HG02571 (cell line): ENCODE measurements around the gene CLMN.

Source experiments
- ATAC-seq: cut with Tn5 transposase; IDR thresholded peaks from one replicate; pipeline ENCODE4 v1.9.1; 2021; ENCODE audit warnings: mild to moderate bottlenecking, moderate library complexity; ENCODE audit not compliant: unreplicated experiment

Gene CLMN

GRCh38 chr14:95345032-95345431 is 25.3 kb upstream of the CLMN start:
- no peak for ATAC-seq

GRCh38 chr14:95344536-95344935 is 24.8 kb upstream of the CLMN start:
- no peak for ATAC-seq

DNA sequence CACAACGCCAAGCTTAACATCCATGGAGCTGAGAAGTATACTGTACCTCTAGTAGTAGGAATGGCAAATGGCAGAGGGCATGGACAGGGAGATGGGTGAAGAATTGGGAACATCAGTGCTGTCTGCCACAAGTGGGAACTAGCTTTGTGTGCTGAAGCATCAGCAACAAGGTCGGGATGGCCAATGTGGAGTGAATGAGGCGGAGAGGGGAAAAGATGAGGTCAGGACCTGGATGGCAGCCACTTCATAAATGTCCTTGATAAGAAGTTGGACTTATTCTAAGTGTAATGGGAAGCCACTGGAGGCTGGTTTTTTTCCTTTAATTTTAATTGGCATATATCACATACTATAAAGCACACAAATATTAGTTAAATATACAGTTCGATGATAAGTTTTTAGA is 21.9 kb upstream of the CLMN start:
- no peak for ATAC-seq

DNA sequence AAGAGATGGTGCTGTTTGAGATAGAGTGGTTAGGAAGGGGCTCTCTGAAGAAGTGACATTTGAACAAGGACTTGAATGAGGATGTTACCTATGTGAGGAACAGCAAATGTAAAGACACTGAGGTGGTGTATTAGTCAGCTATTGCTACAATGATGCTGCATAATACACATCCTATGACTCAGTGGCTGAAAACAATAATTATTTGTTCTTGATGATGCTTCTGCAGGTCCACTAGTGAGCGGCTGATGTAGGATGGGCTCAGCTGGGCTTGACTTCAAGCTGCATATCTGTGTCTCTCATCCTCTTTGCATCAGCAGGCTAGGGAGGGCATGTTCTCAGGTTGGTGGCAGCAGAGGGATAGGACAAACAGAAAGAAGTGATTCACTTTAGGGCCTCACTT is 21.4 kb upstream of the CLMN start:
- no peak for ATAC-seq

- ATAC-seq: no peak
Measured at GRCh38 chr14:95340201-95340697, 20.5 kb upstream of the CLMN start.

GRCh38 chr14:95339301-95339865 is 19.7 kb upstream of the CLMN start:
- ATAC-seq: no peak

DNA sequence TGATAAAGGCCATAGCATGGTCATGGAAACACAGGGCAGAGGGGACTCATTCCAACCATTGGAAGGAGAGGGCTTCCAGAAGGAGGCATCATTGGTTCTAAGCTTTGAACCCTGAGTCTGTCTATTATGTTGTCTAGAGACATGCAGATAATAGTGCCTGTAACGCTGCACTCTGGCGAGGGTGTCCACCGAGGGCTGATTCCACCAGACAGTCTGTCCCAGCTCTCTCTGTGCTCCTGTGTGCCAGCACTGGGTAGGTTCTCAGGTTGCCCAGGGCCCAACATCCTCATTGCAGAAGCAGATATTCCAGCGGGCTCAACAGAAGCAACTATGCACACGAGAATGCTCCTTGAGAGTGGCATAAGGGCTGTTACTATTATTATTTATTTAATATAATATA is 18.7 kb upstream of the CLMN start:
- ATAC-seq: no peak

- no peak for ATAC-seq
Measured at GRCh38 chr14:95337041-95337595, 17.4 kb upstream of the CLMN start.

DNA sequence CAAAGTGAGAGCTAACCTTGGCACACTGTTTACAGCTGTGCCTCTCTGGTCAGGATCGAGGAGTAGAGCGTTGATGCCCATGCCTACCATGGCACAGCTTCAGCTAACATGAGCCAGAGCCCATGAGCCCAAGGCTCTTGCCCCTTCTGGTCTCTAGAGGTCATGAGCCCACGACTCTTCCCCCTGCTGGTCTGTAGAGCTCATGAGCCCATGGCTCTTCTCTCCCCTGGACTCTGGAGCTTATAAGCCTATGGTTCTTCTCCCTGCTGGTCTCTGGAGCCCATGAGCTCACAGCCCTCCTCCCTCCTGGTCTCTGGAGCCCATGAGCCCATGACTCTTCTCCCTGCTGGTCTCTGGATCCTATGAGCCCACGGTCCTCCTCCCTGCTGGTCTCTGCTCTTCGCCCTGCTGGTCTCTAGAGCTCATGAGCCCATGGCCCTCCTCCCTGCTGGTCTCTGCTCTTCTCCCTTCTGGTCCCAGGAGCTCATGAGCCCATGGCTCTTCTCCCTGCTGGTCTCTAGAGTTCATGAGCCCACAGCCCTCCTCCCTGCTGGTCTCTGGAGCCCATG is 16.6 kb upstream of the CLMN start:
- ATAC-seq: no peak

DNA sequence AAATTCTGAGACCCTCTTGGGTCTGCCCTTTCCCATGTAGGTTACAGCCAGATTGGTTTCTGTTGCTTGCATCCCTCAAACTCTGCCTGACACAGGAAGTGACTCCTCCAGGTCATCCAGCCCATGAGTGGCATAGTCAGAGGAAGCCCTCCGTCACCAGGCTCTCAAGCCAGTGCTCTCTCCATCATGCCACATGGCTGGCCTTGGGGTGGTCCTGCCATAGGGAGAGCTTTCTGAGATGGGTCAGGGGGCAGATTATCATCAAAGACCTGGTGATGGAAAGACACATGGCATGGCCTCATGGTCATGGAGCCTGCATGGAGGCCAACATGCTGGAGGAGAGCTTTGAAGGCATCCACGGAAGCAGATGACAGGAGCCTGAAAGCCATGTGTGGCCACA is 15.4 kb upstream of the CLMN start:
- no peak for ATAC-seq

DNA sequence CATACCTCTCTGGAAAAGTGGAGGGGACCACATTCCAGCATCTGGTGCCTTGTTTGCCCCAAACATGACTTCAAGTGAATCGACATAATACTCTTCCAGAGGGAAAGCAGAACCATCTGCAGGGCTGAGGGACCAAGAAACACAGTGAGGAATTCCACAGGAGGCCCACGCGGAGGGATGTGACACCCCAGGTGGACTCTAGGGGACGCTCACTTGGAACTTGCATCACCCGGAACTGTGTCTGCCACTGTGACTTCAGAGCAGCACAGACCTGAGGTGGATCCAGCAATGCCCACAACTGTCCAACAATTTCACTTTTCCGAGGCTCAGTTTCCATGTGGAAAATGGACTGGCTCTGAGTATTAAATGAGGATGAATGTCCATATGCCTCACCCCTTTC is 14.3 kb upstream of the CLMN start:
- no peak for ATAC-seq

DNA sequence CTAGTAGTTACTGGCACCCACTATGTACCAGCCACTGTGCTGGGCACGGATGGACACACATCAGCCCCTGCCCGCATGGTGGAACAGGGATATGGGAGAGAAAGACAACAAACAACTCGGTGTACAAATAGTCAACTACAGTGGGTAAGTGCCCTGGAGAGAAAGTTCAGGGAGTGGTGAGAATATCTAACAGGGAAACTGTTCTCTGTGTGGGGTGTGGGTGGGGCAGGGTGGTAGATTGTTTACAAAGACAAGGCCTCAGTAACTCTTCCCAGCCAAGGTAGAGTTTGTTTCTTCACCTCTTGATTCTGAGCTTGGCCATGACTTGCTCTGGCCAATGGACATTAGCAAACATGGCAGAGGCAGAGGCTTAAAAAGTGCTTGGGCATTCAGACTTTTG is 12.9 kb upstream of the CLMN start:
- no peak for ATAC-seq

- ATAC-seq: no peak
Measured at GRCh38 chr14:95331708-95332408, 12.2 kb upstream of the CLMN start.

- no peak for ATAC-seq
Measured at GRCh38 chr14:95330591-95331370, 11.1 kb upstream of the CLMN start.

GRCh38 chr14:95329941-95330340 is 10.2 kb upstream of the CLMN start:
- no peak for ATAC-seq

DNA sequence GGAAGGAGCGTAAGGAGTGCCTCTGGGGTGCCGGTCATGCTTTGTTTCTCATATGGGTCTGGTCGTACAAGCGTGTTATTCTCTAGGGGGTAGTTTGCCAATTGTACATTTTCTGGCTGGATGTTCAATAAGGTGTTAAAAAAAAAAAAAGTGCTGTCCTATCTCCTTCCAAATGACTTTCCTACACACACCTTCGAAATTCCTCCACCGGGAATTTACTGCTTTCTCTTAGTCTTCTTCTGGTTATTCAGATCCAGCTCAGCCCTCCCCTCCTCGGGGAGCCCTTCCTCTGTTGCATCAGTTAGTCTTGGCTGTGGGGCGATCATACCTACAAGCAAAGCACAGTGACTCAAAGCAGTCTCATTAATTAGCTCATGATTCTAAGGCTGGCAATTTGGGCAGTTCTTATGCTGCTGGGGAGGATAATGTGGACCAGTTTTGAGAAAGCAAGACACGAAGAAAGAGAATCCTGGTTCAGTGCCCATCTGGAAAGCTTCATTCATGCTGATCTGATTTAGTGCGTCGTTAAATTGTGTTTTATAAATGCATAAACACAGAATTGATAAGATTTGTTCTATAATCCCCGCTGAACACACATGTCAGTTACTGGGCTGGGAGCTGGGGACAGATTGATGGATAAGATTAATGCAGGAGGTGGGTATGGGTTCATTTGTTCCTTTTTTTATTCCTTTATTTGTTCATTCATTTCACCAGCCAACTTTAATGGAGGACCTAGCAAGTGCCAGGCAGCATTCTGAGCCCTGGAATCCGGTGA is 9.2 kb upstream of the CLMN start:
- no peak for ATAC-seq

DNA sequence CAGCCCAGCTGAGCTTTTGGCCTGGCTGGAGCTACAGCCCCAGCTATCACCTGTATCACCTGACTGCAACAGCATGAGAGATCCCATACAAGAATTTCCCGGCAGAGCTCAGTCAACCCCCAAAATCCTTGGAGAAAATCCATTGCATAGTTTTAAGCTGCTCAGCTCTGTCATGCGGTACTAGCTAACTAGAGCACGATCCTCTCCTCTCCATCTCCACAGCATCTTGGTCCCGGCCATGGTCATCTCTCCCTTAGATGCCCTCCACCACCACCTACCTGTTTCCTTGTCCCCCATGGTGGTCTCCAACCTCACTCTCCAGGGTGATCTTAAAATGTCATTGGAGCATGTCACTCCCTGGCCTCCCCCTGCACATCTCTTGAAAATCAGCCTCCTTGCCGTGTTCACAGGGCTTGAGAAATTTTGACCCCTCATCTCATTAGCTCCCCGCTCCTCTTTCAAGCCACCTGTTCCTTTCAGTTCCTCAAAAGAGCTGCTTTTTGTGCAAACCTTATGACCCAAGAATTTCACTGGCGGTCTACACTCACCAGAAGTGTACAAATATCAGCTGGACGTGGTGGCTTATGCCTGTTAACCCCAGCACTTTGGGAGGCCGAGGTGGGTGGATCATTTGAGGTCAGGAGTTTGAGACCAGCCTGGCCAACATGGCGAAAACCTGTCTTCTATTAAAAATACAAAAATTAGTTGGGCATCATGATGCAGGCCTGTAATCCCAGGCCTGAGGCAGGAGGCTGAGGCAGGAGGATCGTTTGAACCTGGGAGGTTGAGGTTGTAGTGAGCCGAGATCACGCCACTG is 8.1 kb upstream of the CLMN start:
- ATAC-seq: peak; percentile 98

- no peak for ATAC-seq
Measured at GRCh38 chr14:95326987-95327386, 7.3 kb upstream of the CLMN start.

GRCh38 chr14:95323917-95324316 is 4.2 kb upstream of the CLMN start:
- ATAC-seq: no peak

GRCh38 chr14:95323361-95323760 is 3.7 kb upstream of the CLMN start:
- no peak for ATAC-seq
